NCI-H524 (cell line): ENCODE data around the gene CREB3L4.
"Not testable (repeated sequence)": the region's sequence is repeated elsewhere in the genome, so short reads cannot be mapped to it uniquely, and the experiment has no call there.

Experiments
- DNase-seq, 2 experiments: peaks; one replicate each; lab custom pipeline; 2025; lab: John Stamatoyannopoulos, UW

Gene CREB3L4

GRCh38 chr1:153985941-153986761, 18.4 kb downstream of the CREB3L4 start, which contains the start of gene RAB13:
Gene RAB13 (minus strand): TSS chr1:153986339. CDS start chr1:153986236, 103 bp downstream.
- DNase-seq: peak; percentile 42 to 66

- DNase-seq: no peak
Measured at GRCh38 chr1:153987621-153988020, 19.9 kb downstream of the CREB3L4 start.

- peak; percentile 93 to 97 for DNase-seq
Measured at GRCh38 chr1:153990468-153991150, 22.9 kb downstream of the CREB3L4 start, which contains the start of gene RPS27. Gene RPS27 (plus strand): TSS chr1:153990762. CDS start chr1:153990797, 35 bp downstream.

GRCh38 chr1:153991151-153991630, 23.5 kb downstream of the CREB3L4 start:
- DNase-seq: no peak

- DNase-seq: no peak
Measured at GRCh38 chr1:153991806-153992205, 24.1 kb downstream of the CREB3L4 start.

- DNase-seq: no peak
Measured at GRCh38 chr1:153995202-153995601, 27.5 kb downstream of the CREB3L4 start.

- DNase-seq: no peak
Measured at GRCh38 chr1:153995640-153996039, 27.9 kb downstream of the CREB3L4 start.

- not testable (repeated sequence) for DNase-seq
Measured at GRCh38 chr1:153996882-153997281, 29.2 kb downstream of the CREB3L4 start.

- DNase-seq: no peak
Measured at GRCh38 chr1:154000420-154000819, 32.7 kb downstream of the CREB3L4 start.

GRCh38 chr1:154006136-154006535, 38.4 kb downstream of the CREB3L4 start:
- no peak for DNase-seq

- no peak for DNase-seq
Measured at GRCh38 chr1:154012129-154012528, 44.4 kb downstream of the CREB3L4 start.

GRCh38 chr1:154012543-154012942, 44.8 kb downstream of the CREB3L4 start:
- DNase-seq: not testable (repeated sequence)

GRCh38 chr1:154014154-154014907, 46.6 kb downstream of the CREB3L4 start:
- DNase-seq: no peak

GRCh38 chr1:154019269-154019668, 51.6 kb downstream of the CREB3L4 start:
- no peak for DNase-seq

- DNase-seq: no peak
Measured at GRCh38 chr1:154019940-154020339, 52.2 kb downstream of the CREB3L4 start.
